GM19351 (cell line): ENCODE results near the gene SLC38A10.
"Not testable (repeated sequence)": the region's sequence is repeated elsewhere in the genome, so short reads cannot be mapped to it uniquely, and the experiment has no call there.

Experiments used
- ATAC-seq: cut with Tn5 transposase; IDR thresholded peaks from one replicate; pipeline ENCODE4 v1.9.1; 2021; ENCODE audit warnings: mild to moderate bottlenecking, moderate library complexity; ENCODE audit not compliant: unreplicated experiment

Gene SLC38A10

GRCh38 chr17:81313776-81314397 is 18.8 kb upstream of the SLC38A10 start:
- no peak for ATAC-seq

DNA sequence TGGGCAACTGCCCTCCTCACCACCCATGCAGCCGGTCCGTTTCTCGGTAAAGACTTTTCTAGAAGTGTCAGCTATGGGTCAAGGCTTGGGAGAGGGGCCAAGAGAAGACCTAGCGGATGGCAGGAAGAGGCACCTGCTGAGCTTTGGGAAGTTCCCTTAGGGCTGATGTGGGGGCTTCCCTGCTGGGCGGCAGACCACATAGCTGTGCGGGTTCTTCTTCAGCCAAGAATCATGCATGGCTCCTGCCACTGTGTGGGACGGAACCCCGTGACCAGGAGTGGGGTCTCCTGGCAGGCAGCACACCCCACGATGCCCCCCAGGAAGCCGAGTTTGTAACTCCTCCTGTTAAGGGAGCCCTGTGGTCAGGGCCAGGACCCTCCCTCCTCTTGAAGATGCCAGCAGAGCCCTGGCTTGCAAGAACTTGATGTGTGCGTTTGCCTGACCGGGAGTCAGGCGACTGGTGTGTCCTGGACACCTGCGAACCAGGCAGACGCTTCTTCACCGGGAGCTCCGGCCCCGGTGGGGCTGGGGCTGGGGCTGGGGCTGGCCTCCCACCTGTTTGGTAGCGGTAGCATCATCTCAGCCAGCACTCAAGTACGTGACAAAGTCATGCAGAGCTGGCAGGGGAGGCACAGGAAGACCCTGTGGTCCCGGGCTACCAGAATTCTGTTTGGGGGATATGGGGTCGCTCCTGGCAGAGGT is 17.7 kb upstream of the SLC38A10 start:
- no peak for ATAC-seq

GRCh38 chr17:81311946-81312345 is 16.8 kb upstream of the SLC38A10 start:
- no peak for ATAC-seq

GRCh38 chr17:81310949-81311550 is 15.9 kb upstream of the SLC38A10 start:
- ATAC-seq: no peak

- ATAC-seq: no peak
These were observed 15.0 kb upstream of the SLC38A10 start for GRCh38 chr17:81309859-81310839.

GRCh38 chr17:81309140-81309858 is 14.2 kb upstream of the SLC38A10 start:
- no peak for ATAC-seq

DNA sequence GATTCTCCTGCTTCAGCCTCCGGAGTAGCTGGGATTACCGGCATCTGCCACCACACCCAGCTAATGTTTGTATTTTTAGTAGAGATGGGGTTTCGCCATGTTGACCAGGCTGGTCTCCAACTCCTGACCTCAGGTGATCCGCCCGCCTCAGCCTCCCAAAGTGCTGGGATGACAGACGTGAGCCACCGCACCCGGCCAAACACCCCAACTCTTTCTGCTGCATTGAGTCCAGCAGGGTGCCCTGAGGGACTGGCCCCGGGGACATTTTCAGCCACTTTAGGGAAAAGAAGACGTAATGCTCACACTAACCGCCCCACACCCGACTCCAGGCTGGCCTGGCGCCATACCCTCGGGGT is 13.7 kb upstream of the SLC38A10 start:
- not testable (repeated sequence) for ATAC-seq

- no peak for ATAC-seq
These were observed 12.8 kb upstream of the SLC38A10 start for GRCh38 chr17:81307636-81308560.

- ATAC-seq: no peak
These were observed 11.9 kb upstream of the SLC38A10 start for GRCh38 chr17:81306898-81307510.

GRCh38 chr17:81306491-81306890 is 11.4 kb upstream of the SLC38A10 start:
- no peak for ATAC-seq

- no peak for ATAC-seq
These were observed 10.0 kb upstream of the SLC38A10 start for GRCh38 chr17:81305051-81305630.

- ATAC-seq: no peak
These were observed 9.3 kb upstream of the SLC38A10 start for GRCh38 chr17:81304196-81305015.

DNA sequence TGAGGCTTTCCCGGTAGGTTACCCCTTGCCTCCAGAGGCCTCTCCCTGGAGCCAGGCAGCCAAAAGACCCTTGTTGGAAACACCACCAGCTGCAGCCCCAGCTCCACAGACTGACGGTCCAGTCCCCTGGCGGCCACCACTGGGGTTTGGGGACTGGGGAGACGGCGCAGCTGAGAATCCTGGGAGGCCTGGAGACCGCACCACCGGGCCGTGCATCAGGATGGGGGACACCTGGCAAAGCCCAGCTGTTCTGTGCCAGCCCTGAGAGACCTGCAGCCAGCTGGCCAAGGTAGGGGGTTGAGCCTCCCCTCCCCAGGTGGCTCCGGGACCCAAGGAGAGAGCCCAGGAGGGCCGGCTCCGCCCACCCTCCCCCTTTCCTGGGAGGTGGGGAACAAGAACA is 8.3 kb upstream of the SLC38A10 start:
- no peak for ATAC-seq

GRCh38 chr17:81302861-81303333 is 7.8 kb upstream of the SLC38A10 start:
- ATAC-seq: no peak

- ATAC-seq: no peak
These were observed 7.2 kb upstream of the SLC38A10 start for GRCh38 chr17:81302324-81302723.

DNA sequence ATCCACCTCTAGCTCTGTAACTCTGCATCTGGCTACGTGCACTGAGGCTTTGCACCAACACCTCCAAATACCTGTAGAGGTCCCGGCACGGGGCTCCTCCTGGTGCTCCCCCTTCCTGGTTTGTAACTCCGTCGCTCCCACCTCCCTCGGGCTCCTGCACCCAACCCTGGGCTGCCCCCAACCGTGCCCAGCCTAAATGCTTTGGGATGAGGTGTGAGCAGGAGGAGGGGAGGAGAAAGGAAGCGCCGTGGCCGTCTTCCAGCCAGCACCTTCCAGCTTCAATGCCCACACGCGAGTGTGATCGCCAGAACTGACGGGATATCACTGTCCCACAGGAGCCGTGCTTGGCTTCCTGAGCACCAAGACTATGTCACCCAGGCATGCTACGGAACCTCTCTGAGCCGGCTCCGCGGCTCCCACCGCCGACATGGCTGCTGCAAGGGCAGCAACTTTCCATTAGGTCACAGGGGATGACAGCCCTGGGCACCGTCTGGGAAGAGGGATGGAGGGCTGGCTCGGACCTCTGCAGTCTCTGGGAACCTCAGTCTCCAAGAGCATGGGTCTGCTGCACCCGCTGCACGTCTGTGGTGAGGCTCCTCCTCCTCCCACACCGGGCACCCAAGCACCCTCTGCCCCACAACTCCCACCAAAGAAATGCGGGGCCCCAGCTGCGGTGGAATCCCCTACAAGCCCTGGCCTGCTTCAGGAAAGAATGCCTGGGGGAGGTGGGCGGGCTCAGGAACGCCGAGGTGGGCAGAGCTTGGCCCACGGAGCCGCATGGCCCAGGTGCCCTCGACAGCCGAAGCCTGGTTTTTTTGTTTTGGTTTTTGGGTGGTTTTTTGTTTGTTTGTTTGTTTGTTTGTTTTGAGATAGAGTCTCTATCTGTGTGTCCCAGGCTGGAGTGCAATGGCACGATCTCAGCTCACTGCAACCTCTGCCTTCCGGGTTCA is 6.4 kb upstream of the SLC38A10 start:
- ATAC-seq: no peak
